GM19455 (cell line): ENCODE measurements around the gene CYTIP.
A peak's percentile ranks its signal among the peaks of the same experiment; 100 is the strongest.
"Not testable (repeated sequence)": the region's sequence is repeated elsewhere in the genome, so short reads cannot be mapped to it uniquely, and the experiment has no call there.

Source experiments
- ATAC-seq: cut with Tn5 transposase; IDR thresholded peaks from one replicate; pipeline ENCODE4 v1.9.1; 2021; ENCODE audit not compliant: unreplicated experiment

The CYTIP gene

GRCh38 chr2:157427003-157427921 is 16.6 kb downstream of the CYTIP start:
- ATAC-seq, result no peak

GRCh38 chr2:157426477-157426994 is 17.4 kb downstream of the CYTIP start:
- ATAC-seq, result no peak

DNA sequence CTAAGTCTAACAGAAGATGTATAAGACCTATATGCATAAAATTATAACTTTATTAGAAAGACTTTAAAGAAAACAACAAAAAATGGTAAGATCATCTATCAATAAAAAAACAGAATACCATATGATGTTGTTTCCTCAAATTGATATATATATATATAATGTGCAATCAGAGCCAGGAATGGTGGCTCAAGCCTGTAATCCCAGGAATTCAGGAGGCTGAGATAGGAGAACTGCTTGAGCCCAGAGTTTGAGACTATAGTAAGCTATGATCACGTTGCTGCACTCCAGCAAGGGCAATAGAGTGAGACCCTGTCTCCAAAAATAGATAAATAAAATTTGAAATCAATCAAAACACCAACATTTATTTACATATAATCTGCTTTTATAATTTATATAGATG is 19.5 kb downstream of the CYTIP start:
- no peak for ATAC-seq

DNA sequence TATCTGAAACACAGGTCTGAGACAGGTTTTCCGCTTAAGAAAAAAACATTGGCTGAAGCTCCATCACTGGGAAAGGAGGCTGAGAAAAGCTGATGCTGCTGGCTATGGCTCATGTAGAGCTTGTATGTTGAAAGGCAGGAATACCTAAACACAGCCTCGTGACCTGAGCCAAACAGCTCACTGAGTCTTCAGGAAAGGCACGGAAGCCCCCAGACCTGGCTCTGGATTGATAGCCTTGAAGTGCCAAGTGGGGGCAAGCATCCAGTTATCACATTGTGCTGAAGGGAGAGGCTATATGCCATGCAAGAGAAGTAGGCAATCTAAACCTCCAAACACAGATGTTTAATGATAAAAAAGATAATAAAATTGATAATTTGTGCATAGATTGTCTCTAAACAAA is 21.9 kb downstream of the CYTIP start:
- no peak for ATAC-seq

DNA sequence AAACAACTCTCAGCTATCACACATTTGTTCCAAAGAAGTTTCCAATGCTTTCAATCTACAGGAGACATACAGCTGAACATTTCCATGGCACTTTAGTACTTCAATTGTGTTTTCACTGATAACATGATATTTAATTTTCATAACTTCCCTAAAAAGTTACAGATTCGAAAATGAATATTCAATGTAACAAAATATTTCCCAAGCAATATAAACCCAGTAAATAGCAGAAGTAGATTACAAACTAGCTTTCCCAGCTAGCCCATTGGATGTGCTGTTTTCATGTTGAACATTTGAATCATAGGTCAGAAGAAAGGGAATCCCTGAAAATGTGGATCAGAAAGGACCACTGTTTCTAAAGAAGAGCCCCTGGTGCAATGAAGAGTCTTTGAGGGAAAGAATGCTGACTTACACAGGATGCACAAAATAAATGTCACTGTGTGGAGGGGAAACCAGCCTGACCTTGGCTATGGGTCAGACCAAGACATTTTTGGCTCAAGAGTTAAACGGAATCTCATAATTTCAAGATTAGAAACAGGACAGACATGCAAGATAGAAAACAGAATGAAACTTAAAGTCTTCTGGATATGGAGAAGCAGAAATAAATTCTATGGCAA is 22.5 kb downstream of the CYTIP start:
- no peak for ATAC-seq

- no peak for ATAC-seq
These were observed 23.0 kb downstream of the CYTIP start for GRCh38 chr2:157420771-157421323.

GRCh38 chr2:157419031-157419575 is 24.8 kb downstream of the CYTIP start:
- no peak for ATAC-seq

GRCh38 chr2:157418239-157418641 is 25.6 kb downstream of the CYTIP start:
- ATAC-seq, result no peak

DNA sequence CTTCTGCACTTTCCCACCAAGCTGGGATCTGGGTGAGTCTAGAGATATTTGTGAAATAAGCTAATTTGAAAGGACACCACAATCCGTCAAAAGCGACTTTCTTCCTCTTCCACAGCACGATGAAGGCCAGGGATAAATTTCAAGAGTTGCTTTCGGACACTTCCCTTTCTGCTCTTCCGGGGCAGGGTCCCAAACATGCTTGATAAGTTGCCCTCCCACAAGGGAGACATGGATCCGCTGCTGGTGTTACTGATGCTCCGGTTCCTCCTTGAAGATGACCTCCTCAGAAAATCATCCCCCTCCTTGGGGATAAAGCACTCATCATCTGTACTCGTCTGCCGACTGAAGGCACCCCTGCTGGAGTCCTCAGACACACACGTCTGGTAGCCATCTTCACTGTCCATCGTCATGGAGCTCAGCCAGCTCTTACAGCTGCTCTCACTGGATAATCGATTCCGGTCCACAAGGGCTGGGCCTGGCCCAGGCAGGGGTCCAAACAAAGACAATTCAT is 28.2 kb downstream of the CYTIP start:
- no peak for ATAC-seq

DNA sequence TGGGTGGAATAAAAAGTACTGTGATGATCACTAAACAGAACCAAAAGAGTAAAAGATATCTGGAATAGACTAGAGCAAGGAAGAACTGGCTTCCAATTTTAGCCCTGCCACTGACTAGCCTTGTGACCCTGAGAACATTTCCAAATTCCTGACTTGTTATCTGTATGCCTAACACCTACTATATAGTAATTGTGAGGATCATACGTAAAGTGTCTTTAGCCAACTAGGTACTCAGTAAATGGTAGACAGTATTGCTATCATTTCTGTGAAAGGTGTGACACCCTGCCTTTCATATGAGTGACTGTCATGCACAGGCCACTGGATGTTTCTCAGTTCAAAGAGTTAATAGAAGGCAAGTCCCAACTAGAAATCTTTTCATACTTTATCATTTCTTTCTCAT is 29.8 kb downstream of the CYTIP start:
- peak; percentile 9 for ATAC-seq

DNA sequence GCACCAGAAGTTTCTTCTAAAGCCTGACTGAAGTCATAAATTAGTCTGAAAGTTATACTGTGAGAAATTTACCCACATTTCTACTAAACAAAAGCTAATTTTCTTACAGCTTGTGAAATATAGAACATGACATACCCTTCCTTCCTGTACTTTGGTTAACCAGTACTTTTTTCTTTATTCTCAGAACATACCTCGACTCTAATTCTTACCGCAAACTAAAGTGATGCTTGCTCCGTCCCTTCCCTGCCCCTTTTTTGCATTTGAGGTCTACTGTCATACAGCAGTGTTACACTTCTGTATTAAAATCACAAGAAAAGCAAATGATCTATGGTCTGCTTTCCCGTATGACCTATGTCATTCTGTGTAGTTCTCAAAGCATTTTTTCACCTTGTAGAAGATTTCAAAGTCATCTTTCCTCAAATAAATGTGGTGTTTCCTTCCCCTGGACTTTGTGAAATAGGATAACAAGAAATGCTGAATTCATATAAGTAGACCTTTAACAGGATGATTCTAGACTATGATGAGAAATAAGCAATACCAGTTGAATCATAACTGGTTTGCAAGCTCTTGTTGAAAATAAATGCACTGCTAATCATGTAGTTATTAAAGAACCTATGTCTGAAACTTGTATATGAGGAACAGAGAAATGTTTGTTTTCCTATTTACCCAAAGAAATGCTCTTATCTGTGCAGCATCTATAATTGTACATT is 30.4 kb downstream of the CYTIP start:
- ATAC-seq, result peak; percentile 87

GRCh38 chr2:157411624-157412336 is 32.1 kb downstream of the CYTIP start:
- ATAC-seq, result no peak

GRCh38 chr2:157405398-157405797 is 38.5 kb downstream of the CYTIP start:
- ATAC-seq, result not testable (repeated sequence)

DNA sequence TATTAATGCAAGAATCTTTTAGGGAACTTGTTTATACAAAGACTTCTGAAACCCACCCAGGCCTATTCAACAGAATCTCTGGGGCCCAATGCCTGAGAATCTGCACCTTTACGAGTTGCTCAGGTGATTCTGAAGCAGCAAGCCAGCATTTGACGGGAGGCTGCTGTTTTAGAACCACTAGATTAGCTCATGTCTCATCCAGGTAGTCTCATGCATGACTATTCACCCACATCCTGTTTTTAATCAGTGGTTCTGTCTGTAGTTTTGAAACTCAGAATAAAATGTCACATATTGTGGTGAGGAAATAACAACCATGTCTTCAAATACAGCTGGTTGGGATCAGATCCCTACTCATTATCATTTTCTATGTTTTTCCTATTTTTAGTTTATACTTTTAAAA is 39.5 kb downstream of the CYTIP start:
- peak; percentile 93 for ATAC-seq

DNA sequence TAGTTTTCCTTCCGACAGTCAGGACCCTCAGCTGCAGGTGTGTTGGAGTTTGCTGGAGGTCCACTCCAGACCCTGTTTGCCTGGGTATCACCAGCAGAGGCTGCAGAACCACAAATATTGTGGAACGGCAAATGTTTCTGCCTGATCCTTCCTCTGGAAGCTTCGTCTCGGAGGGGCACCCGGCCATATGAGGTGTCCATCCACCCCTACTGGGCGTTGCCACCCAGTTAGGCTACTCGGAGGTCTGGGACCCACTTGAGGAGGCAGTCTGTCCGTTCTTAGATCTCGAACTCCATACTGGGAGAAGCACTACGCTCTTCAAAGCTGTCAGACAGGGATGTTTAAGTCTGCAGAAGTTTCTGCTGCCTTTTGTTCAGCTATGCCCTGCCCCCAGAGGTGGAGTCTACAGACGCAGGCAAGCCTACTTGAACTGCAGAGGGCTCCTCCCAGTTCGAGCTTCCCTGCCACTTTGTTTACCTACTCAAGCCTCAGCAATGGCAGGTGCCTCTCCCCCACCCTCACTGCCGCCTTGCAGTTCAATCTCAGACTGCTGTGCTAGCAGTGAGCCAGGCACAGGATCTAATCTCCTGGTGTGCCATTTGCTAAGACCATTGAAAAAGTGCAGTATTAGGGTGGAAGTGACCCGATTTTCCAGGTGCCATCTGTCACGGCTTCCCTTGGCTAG is 40.9 kb downstream of the CYTIP start:
- not testable (repeated sequence) for ATAC-seq

DNA sequence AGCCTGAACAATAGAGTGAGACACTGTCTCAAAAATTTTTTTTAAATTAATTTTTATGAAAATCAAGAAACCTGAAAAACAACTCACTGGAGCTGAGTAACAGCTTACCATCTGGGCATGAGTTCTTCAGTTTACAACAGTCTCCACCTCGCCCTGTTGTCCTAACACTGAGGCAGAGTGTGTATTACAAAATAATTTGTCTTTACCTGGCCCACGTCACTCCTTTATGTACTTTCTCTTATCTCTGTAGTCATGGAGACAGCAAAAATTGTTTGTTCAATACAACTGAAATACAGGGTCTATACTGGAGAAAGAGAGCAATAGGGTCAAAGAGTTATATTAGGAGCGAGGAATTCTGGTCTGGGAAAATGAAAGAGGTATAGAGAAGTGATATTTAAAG is 48.1 kb downstream of the CYTIP start:
- ATAC-seq, result no peak

GRCh38 chr2:157394928-157395327 is 49.0 kb downstream of the CYTIP start:
- ATAC-seq, result no peak

GRCh38 chr2:157393348-157393747 is 50.5 kb downstream of the CYTIP start:
- no peak for ATAC-seq

DNA sequence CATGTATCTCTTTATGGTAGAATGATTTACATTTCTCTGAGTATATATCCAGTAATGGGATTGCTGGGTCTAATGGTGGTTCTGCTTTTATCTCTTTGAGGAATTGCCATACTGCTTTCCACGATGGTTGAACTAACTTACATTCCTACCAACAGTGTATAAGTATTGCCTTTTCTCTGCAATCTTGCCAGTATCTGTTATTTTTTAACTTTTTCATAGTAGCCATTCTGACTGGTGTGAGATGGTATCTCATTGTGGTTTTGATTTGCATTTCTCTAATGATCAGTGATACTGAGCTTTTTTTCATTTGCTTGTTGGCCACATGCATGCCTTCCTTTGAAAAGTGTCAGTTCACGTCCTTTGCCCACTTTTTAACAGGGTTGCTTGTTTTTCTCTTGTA is 55.1 kb downstream of the CYTIP start:
- ATAC-seq, result no peak

DNA sequence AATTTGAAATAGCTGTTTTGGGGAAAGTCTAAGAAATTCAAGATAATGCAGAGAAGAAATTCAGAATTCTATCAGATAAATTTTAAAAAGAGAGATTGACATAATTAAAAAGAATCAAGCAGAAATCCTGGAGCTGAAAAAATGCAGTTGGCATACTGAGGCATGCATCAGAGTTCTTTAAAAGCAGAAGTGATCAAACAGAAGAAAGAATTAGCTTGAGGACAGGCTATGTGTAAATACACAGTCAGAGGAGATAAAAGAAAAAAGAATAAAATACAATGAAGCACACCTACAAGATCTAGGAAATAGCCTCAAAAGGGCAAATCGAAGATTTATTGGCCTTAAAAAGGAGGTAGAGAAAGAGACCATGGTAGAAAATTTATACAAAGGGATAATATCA is 57.1 kb downstream of the CYTIP start:
- ATAC-seq, result no peak
